ENCODE results near the gene BCL11B.

BCL11B gene

DNA sequence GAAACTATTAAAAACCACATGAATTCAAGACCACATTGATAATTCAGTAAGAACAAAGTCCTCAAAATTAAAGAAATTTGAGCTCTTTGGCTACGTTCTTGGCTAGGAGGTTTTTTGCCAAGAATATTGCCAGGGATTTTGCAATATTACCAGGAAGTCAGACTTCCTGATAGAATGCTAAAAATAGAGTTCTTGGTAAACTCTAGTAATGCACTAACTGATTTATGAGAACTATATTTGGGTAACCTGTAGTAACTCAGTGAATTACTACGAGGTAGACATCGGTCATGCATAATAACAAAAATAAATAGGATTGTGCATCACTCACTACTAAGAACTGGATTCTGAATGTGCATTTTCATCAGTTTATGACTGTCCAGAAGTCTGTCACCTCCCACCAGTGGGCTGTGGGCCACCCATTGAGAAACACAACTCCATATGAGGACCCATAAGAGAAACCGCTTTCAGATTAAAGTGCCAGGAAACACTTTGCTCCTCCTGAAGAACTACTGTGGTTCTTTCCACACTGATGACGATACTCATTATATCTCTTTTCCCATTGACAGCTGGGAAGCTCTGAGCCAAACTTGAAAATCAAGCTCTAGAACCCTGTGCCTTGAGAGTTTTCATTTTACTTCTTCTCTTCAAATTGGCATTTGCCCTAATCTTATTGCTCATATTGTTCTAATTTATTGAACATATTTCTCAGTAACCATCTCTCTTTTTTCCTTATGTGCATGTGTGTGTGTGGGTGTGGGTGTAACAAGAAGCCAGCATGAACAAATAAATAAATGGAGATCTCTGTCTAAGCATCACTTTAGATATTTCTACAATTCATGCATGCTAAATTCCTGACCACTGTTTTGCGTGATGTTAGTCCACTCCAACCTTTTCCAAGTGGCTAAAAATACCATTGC lies 116.6 kb downstream of the BCL11B start:
- no peak for DNase-seq

DNA sequence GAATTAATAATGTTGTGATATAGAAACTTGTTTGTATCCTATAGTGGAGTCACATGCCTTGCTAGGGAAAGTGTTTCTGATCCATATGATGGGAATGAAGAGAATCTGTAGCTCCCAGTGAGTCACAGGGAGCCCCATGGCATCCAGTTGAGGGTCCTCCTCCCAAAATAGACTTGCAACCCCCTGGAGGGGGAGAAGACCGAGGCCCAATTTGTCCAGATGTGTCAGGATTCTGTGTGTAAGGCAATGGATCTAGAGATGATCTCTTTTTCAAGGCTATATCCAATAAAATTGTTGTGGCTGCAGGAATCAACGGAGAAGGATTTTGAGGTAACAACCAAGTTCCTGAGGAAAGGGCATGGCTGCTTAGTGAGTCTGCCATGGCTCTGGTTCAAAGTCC lies 121.8 kb downstream of the BCL11B start:
- DNase-seq: no peak

DNA sequence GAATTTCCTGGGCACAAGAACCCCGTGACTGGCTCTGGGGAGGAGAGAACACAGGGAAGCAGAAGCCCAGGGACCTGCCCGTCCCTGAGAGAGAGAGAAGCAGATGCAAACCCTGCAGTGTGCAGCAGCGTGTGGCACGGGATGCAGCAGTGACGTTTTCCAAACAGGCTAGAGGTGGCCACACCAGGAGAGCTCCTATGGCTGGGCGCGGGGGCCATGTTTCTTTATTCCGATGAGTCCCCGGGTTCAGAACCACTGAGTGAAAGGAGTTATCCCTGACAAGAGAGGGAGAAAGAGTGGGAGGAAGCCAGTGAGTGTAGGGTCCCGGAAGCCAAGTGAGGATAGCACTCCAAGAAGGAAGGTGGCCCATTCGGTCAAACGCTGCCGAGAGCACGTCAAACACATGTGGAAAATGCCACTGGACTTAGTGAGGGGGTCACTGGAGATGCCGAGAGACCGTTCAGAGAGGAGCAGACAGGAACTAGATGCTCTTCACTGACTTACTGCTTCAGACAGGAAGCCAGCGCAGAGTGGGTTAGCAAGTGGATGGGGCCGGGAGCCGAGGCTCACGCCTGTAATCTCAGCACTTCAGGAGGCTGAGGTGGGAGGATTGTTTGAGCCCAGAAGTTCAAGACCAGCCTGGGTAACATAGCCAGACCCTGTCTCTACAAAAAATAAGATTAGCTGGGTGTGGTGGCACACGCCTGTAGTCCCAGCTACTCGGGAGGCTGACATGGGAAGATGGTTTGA lies 123.0 kb downstream of the BCL11B start:
- DNase-seq: no peak

DNA sequence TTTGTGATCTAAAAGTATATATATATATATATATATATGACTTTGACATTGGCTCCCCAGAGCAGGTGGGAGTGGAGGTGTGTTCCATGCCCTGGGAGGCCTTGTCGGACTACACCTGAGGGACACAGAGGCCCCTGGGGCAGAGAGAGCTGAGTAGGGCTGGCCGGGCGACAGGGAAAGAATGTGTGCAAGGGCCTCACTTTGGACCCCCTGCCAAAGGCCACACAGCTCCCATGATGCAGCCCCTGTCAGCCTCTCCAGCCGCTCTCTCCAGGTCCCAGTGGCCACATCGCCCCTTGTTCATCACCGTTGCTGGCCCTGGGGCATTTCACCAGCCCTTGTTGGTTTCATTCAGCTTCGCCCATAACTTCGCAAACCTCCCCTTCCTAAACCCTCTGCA lies 123.9 kb downstream of the BCL11B start:
- no peak for DNase-seq

DNA sequence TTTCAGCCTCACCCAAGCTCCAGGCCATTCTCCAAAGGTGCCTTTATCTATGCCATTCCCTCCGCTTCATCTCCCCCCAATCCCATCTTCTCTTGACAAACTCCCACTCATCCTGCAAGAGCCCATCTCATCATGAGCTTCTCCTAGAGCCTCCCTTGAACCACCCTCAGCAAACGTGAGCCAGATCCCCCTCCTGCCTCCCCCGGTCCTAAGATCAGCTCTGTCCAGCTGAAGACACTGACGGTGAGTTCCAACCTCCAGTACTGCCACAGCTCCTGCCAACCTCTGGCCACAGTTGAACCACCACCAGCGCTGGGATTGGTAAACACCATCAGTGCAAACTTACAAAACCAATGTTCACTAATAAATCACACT lies 124.6 kb downstream of the BCL11B start:
- DNase-seq: no peak

DNA sequence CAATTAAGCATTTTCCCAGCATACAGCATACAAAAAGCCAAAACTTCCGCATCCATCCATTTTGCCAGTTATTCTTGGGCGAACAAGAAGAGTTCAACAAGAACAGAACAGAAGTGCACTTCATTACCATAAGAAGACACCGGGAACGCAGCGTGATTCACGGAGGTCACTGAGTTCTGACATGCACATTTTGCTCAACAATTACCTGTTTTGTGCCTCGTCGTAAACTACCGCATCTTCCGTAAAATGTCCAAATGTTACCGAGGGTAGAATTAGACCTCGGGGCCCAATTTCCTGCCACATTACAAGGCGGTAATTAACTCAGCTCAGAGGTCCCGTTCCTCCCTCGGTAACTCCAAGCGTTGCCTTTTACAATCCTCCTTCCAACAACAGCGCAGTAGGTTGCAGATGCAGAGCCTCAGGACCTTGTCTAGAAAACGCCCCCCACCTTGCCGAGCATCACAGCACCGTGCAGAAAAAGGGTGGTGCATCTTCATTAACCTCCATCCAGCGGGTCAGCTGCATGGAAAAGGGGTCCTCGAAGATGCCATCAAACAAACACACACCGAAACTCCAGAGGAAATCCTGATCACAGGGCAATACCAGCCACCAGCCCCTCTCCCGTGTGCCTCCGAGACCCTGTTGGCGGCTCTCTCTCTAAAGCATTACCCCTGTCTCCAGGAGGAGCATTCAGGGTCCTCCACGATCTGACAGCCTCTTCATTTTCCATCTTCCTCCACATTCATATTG lies 125.2 kb downstream of the BCL11B start:
- no peak for DNase-seq

DNA sequence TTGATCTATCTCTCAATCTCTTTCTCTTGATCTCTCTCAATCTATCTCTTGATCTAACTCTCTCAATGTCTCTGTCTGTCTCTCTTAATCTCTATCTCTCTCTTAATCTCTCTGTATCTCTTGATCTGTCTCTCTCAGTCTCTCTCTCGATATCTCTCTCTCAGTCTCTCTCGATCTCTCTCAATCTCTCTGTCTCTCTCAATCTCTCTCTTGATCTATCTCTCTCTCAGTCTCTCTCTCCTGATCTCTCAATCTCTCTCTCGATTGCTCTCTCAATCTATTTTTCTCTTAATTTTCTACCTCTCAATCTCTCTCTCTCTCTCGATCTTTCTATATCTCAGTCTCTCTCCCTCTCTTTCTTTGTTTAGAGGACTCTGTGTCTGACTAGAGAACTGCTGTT lies 126.7 kb downstream of the BCL11B start:
- DNase-seq: no peak

DNA sequence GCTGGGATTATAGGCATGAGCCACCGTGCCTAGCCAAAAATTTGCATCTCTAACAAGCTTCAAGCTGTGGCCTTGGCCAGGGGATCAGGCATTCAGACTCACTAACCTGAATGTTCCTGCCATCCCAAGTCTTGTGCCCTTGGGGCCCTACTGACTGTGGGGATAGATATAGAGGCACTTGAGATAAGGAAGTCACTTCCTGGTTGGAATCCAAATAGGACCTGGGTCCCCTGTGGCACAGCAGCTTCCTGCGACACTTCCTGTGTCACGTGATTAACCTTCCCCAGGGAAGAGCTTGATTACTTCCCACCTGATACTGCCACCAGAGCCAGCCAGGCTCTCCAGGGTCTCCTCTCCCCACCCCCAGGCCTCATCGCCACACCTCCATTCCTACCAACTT lies 128.2 kb downstream of the BCL11B start:
- DNase-seq: no peak

DNA sequence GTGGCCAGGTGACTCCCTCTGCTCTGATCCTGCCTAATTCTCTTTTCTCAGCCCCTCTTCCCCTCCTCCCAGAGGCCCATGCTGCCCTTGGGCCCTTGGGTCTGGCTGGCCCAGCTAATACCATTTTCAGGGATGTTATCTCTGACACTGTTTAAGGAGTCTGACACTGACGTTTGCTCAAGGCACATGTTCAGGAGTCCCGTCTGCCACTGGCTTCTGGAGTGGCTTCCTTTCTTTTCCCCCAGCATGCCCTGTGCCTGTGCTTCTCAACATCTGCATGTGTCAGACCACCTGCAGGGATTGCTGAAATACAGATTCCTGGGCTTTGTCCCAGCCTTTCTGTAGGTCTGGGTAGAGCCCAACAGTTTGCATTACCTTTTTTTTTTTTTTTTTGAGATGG lies 128.9 kb downstream of the BCL11B start:
- DNase-seq: no peak

DNA sequence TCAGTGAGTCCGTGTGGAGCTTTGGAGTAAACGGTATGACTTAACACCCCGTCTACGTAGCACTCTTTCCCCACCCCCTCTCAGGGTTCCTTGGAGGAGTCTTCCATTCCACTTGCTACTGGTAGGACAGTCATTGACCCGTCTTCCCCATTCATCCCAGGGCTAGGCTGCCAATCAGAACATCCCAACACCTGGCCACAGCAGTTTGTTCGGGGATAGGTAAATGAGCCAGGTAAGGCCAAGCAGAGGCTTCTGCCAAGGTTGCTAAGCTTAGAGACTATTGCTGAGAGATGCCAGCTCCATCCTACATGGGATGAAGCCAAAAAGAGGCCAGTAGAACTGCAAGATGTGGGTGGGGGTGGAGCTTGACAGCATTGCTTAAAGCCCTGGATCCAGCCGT lies 130.8 kb downstream of the BCL11B start:
- DNase-seq: no peak

DNA sequence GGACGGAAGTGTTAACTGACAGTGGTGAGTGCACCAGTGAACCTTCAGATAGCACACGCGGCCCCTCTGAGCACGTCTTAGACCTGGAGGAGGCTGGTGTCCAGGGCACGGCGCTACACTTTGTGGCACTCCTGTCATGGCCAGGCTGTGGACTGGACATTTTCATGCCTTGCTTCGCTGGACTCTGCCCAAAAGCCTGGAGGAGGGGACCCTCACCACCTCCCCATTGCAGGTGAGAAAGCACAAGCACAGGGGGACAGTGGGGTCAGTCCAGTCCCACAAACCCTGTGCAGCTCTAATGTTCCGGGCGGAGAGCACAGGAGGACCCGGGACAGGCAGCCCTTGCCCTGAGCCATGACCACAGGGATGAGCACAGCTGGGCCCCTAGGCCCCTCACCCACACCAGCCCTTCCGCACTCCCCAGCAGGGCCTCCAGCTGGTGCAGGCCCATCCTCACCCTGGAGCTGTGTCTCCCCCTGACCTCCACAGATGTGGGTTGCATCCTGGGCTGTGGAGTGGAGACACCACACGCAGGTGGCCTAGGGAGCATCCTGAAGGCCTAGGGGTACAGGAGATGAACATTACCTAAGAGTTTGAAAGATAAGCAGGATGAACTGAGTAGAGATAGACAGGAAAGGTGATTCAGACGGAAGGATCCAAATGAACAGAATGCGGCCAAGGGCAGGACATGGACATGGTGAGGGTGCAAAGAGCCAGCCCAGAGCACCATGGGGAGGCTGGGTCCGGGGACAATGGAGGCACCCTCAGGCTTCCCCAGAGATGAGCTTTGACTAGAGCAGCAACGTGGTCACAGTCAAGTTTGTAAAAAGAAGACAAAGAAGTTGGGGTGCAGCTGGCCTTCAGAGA lies 132.8 kb downstream of the BCL11B start:
- DNase-seq: no peak

DNA sequence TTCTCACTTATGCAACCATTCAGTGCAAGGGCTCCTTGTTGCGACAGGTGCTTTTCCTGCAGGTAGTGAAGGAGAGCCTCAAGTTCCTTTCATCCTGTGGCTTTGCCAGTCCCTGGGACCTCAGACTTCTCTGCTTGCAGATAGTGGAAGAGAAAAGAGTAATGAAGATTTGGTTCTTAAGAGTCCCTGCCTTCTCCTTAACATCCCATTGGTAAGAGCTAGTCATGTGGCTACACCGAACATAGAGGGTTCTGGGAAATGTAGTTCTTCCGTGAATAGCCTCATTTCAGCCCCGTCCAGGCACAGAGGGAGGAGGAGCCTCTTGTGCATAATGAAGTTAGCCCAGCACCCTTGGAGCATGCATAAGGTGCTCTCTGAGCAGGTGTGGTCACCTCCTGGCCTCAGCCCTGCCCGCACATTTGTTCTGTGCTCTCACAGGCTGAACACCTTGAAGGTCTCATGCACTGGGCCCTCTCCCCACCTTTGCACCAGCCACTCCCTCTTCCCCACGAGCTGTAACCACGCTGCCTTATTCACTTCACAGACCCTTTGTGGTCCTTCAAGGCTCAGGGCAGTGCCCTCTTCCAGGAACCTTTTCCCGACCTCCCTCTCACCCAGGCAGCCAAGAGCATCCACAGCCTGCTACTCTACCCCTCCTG lies 134.0 kb downstream of the BCL11B start:
- no peak for DNase-seq

DNA sequence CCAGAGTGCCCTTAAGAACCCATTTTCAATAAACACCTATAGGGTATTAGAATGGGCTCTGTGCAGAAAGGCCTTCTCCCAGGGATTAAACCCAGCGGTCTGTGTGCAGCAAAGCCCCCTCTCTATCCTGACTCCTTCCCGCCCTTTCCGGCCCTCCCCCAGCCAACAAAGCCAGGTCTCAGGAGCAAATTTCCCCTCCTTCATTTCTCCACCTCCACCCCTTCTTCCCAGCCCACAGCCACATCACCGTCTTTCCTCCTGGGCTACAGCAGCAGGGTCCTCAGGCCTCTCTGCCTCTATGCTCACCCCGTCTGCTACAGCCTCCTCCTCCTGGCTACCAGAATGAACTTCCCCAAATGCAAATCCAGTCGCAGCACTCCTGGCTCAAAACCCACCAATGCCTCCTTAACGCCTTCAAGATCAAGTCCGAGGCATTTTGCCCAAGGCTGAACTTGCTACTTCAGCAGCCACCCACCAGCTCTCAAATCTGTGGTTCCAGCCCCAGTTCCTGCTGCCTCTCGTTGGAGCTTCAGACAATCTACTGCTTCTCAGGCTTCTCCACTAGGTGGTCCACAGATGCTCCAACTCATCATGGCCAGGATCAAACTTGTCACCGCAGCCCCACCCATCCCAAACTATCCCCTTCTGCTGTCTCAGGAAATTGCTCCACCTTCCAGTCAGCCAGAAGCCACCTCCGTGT lies 134.8 kb downstream of the BCL11B start:
- DNase-seq: no peak

DNA sequence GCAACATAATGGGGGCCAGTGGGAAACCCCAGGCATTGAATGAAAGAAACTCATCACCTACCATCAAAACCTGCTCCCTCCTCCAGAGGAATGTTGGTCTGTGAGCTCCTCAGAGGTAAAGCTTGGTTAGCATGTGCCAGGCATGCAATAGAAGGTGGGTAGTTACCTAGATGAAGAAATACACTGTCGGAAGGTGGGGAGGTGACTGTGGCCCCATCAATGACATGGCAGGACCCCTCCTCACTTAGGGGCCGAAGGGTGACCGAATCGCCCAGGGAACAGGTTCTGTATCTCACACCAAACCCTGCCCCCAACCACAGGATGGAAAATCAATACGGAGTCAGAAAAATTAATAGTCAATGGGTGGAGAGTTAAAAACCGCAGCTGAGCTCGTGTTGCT lies 135.6 kb downstream of the BCL11B start:
- no peak for DNase-seq

DNA sequence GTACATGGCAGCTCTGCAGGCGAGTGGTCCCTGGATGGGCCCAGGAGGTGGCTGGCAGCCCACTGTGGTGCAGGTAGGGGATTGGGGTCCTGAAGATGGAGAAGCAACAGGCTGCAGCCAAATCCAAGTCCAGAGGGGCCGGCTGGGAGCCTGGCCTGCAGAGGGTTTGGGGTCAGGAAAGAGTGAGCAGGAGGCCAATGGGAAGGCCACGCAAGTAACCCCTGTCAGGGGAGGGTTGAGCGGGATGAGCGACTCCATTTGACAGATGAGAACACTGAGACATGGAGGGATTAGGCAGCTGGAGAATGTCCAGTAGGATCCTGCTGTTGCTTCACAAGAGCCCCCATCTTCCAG lies 136.0 kb downstream of the BCL11B start:
- no peak for DNase-seq

DNA sequence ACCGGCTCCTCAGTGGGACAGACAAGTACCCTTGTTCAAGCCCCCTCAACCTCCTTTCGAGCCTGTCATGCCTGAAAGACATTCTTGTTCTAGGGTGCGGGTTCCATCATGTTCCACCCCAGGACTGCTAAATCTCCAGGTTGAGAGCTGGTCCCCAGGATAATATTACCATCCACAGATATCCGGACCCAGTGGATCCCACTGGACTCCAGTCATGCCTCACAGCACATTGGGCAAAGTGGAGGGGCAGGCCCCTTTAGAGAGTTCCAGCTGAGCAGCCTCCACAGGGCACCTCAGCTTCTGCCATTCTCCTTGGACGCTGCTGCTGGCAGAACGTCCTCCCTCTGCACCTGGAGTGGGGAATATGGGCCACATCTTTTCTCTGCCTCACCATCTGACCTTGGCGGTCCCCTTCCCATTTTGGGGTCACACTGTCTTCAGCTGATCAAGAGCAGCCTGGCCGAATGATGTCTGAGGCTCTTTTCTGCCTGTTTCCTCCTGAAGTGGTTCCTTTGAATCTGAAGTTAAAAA lies 137.4 kb downstream of the BCL11B start:
- DNase-seq: no peak

DNA sequence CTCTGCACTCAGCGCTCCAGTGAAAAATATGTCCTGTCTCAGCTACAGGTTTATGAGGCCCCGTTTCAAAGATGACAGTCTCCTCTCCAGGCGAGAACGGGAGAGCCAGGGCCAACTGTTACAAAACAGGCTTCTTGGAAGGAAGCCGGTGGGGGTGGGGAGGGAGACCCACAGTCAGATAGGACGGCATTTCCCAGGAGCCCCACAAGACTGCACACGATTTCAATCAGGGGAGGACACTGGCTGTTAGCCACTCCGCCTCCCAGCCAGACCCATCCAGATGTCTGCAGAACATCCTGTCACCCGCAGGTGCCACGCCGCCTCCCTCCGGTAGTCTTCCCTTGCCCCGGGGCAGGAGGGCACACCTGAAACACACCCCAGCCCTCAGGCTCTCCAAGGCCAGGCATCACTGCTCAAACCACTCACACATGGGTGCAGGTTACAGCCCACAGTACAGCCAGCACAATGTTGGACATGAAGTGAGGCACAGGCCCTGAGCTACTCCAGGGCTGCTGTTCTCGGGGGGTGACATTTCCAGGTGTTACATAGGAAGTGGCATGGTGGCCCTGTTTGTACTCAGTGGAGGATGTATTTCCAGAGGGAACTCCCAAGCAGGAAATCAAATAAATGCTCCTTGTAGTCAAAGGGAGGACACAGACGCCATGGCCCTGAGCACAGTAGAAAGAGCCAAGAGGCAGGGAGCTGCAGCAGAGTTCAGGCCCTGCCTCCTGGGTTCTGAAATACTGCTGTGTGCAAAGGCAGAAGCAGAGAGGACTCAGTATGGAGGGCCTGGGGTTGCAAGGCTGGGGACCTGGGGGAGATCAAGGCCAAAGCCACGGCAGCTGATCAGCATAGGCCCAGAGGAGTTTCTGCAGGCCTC lies 138.1 kb downstream of the BCL11B start:
- DNase-seq: no peak

DNA sequence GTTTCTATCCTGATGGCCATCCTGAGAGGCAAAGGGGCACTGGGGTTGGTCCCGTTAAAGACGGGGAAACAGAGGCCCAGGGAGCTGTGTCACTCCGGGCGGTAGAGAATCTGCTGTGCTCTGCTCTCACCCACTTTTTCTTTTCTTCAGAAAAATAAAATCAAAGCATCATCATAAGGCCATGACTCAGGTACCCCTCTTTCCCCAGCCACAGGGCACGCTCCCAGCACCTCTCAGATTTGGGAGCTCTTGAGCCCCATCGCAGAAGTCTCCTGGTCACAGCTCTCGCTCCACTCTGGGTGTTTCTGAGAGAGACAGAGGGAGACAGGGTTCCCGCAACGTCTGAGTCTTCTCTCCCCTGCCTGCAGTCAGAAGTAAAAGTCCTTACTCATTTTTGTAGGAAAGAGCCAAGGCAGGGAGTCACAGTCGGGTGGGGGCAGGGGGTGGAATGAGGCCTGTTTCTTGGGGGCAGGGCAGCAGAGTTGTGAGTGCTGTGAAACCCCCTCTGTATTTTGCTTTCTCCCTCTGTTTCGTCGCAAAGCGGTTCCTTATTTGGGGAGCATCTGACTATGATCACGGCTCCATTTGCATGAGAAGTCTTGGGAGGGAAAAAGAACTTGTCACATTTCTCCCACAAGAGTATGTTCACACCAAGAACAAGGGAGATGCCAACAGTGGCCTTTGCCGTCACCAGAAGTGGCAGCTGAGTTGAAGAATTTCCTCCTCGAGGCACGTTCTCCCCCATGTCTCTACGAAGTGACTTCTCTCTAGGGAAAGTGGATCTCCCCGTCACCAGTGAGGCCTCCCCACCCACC lies 139.0 kb downstream of the BCL11B start:
- DNase-seq: no peak

DNA sequence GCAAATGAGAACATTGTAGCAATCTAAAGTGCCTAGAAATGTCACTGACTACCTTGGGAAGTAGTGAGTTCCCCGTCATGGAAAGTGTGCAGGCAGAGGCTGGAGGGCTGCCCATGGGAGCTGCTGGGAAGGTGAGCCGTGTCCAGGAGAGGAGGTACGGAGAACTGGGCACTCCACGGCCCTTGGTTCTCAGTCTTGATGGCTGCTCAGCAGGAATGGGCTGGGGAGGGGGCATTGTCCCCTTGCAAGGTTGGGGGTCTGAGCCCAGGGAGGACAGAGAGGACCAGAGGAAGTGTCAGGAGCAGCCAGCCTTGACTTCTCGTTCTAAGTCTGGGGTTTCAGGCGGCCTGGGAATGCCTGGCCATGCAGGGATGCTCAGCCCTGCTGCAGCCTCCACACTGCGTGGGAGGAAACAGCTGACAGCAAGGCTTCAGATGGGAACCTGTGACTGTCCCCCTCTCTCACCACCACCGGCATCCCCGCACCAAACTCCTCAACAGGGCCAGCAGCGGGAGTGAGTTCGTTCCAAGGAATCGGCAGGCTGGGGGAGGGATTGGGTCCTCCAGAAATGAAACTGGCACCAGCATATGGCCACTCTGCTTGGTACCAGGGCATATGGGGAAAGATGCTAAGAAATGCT lies 140.2 kb downstream of the BCL11B start:
- no peak for DNase-seq
